SKM-1 (cell line): ENCODE results near the gene TRAPPC13.
"Not testable (repeated sequence)": the region's sequence is repeated elsewhere in the genome, so short reads cannot be mapped to it uniquely, and the experiment has no call there.

Experiments used
- DNase-seq: peaks from one replicate; lab custom pipeline; 2025; ENCODE audit not compliant: unreplicated experiment; lab: John Stamatoyannopoulos, UW

Gene TRAPPC13

GRCh38 chr5:65674749-65675148 is 49.9 kb downstream of the TRAPPC13 start:
- DNase-seq: no peak

GRCh38 chr5:65676056-65676455 is 51.2 kb downstream of the TRAPPC13 start:
- DNase-seq: not testable (repeated sequence)

GRCh38 chr5:65682148-65682547 is 57.3 kb downstream of the TRAPPC13 start:
- DNase-seq: no peak

- no peak for DNase-seq
Observed at GRCh38 chr5:65693121-65693520, 68.3 kb downstream of the TRAPPC13 start.

GRCh38 chr5:65695162-65695755 is 70.4 kb downstream of the TRAPPC13 start:
- no peak for DNase-seq

GRCh38 chr5:65695896-65696295 is 71.1 kb downstream of the TRAPPC13 start:
- no peak for DNase-seq

- no peak for DNase-seq
Observed at GRCh38 chr5:65696892-65697291, 72.1 kb downstream of the TRAPPC13 start.

- DNase-seq: no peak
Observed at GRCh38 chr5:65699338-65699737, 74.5 kb downstream of the TRAPPC13 start.

- no peak for DNase-seq
Observed at GRCh38 chr5:65702036-65702435, 77.2 kb downstream of the TRAPPC13 start.

GRCh38 chr5:65704621-65705239 is 79.9 kb downstream of the TRAPPC13 start:
- no peak for DNase-seq

GRCh38 chr5:65707663-65708062 is 82.8 kb downstream of the TRAPPC13 start:
- no peak for DNase-seq

GRCh38 chr5:65708145-65708544 is 83.3 kb downstream of the TRAPPC13 start:
- DNase-seq: no peak
